Caki2 (cell line): ENCODE data around the gene MAN2C1. TPM values are rescaled to one million over a fixed set of nuclear protein-coding genes. Genes with fewer than 3 reads are reported as not detected.

ENCODE experiments used
- DNase-seq: peaks from one replicate; pipeline ENCODE4 v3.0.0-alpha.2; 2015; ENCODE audit warnings: low read depth
- in situ Hi-C: cut with HindIII; loops from 2 replicates; pipeline ENCODE4 v1.10.0; 2016; ENCODE audit warnings: low sequenced_read_pairs, low pct_unique_long_range_greater_than_20kb, mixed read lengths
- total RNA-seq: library from RNA; depleted of rRNA; stranded (reverse); fragments of >200 nt; shearing (Covaris generic); gene quantifications from 2 replicates; pipeline ENCODE4 v1.2.3, GENCODE V29; 2014; ENCODE audit warnings: low replicate concordance

MAN2C1 gene
- total RNA-seq, 1 experiment from 2014 or later = 66.8 TPM

GRCh38 chr15:75362642-75363249, 5.7 kb downstream of the MAN2C1 start:
- no peak for DNase-seq
- in situ Hi-C loops = no loop called here

DNA sequence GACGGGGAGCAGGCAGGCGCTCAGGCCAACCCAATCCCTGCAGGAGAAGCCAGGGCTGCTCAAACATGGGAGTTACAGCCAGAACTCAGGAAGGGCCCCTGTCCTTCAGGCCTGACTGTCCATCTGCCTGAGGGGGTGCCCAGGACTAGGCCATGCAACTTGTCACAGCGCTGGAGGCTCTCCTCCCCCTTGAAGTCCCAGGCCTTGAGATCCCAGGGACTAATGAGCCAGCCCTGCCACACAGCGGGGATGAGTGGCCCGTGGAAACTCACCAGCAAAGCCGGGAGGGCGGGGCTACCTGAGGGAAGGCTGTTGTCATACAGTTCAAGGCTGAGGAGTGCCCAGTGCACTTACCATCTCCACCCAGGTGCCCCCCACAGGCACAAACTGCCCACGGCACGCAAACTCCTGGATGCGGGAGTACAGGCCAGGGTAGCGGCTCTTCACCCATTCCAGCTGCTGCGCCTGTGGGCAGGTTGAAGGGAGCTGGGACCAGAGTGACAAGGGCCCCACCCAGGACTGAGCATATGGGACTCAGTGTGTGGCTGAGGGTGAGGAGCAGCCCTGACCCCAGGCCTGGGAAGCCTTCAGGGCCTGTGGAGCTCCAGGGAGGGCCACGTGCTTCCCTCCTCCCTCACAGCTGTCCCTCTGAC, 6.3 kb downstream of the MAN2C1 start:
- DNase-seq = no peak
- in situ Hi-C loops = no loop called here

DNA sequence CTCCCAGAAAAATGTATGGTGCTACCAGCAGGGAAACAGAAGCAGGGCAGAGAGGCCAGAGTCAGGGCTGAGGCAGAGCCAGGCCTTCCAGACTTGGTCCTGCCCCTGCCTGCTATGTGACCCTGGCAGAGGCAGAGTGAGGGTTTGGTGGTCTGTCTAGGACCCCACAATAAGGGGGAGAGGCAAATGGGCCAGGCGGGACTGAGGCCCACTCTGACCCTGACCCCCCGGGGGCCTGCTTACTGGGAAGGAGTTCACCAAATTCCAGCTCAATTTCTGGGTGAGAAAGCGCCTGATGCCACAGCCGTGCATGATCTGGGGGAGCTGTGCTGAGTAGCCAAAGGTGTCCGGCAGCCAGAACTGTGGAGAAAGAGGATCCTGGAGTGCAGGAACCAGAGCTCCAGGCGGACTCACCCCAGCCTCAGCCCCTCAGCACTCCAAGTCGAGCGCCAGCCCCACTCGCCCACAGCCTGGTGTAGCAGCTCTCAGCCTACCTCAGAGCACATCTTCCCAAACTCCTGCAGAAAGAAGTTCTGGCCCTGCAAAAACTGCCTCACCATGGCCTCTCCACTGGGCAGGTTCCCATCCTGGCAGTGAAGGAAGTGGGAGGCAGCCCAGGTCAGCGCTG, 6.9 kb downstream of the MAN2C1 start:
- in situ Hi-C loops = no loop called here

DNA sequence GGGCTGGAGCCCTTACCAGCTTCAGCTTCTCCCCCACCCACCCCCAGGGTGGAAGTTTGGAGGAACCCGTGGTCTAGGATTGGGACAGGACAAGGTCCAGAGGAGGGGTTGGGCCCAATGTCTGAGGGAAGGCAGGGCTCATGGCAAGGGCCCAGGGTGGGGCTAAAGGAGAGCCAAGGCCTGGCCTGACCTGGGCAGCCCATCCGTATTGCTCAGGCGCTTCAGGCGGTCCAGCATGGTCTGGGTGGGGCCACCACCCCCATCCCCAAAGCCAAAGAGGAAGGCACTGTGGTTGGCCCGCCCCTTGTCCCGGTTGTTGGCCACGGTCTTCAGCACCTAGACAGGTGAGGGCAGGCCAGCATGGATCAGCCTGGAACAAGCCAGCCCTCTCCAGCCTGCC, 7.6 kb downstream of the MAN2C1 start:
- in situ Hi-C loops = no loop called here
- no peak for DNase-seq

More for the DNA sequence above, 6.9 kb downstream of the MAN2C1 start:
- DNase-seq = no peak

DNA sequence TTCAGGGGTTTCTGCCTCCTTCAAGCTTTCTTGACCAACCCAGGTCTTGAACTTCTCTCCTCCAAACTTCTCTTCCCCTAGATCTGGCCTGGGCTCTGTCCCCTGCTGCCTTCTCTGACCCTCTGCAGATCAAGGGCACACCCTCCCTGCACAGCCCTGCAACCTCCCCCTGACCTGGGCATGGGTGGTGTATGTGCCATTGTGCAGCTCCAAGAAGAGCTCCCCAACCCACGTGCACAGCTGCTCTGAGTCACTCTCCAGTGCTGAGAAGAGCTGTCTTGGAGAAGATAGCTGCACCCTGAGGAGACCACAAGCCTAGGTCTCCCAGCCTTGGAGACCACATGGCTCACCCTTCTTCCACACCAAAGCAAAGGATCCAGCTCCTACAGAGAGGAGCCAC, 8.0 kb downstream of the MAN2C1 start:
- DNase-seq = no peak
- in situ Hi-C loops = no loop called here

GRCh38 chr15:75359537-75360250, 8.7 kb downstream of the MAN2C1 start:
- DNase-seq = no peak
- in situ Hi-C loops = no loop called here

DNA sequence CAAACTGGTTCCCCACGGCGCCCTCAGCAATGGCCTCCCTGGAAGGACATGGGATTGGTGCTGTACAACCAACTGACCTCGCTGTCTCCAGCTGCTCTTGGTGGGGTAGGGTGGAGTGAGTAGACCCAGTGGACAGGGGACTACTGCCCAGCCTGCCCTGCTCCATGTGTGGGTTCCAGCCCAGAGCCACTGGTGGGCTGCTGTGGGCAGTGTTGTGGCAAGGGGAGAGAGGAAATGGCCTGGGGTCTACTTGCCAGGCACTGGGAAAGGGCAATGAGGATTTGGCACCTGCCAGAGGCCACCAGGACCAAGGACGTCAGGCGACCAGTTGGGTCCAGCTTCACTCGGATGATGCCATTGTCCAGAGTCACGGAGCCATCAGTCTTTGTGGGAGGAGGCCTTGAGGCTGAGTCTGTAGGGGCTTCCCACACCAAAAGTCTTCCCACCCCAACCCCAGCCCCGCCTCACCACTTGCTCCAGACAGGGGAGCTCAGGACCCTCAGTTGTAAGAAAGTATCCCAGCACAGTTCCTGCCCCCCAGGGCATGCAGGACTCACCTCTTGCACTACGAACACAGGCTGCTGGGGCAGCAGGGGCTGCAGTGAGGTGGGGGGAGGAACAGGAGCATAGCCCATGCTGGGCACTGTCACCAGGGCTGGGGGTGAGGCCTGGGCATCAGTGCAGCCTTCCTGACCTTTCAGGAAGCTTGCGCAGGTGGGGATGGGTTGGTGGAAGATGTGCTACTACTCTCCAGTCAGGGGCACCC, 9.5 kb downstream of the MAN2C1 start:
- in situ Hi-C loops = no loop called here
- DNase-seq = no peak

GRCh38 chr15:75357976-75358673, 10.3 kb downstream of the MAN2C1 start:
- in situ Hi-C loops = no loop called here
- DNase-seq = no peak

GRCh38 chr15:75356517-75356916, 11.9 kb downstream of the MAN2C1 start:
- in situ Hi-C loops = no loop called here
- DNase-seq = no peak

DNA sequence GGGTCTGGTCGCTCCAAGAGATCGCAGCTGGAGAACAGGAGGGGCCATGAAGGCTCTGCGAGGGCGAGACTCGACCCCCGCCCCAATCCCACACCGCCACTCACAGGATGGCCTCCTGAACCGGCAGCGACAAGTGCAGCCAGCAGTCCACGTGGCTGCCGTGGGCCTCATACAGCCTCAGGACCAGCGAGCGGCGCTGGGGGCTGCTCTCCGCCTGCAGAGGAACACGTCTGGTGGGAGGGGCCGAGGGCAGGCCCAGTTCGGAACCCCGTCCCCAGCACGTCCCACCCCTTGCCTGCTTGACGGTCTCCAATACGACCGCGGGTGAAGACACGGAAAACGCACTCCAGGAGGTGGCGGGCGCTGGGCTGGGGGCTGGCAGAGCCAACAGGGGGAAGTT, 12.4 kb downstream of the MAN2C1 start:
- DNase-seq = no peak
- in situ Hi-C loops = no loop called here

DNA sequence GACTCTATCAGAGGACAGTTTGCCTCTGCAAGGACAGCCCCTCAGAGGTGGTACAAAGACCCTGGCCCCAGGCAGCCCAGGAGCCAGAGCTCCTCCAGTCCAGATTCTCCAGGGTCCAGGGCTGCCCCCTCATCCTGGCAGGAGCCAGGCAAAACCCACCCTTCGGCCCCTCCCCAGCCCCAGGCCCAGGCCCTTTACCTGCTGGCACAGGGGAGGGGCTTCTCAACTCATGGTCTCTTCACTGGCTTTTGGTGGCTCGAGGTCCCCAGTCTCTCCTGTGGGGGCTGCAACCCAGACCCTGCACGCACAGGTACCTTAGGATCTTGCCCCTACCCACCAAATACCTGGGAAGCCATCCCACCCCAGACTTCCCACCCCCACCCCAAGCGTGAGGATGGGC, 13.0 kb downstream of the MAN2C1 start:
- DNase-seq = no peak
- in situ Hi-C loops = no loop called here

DNA sequence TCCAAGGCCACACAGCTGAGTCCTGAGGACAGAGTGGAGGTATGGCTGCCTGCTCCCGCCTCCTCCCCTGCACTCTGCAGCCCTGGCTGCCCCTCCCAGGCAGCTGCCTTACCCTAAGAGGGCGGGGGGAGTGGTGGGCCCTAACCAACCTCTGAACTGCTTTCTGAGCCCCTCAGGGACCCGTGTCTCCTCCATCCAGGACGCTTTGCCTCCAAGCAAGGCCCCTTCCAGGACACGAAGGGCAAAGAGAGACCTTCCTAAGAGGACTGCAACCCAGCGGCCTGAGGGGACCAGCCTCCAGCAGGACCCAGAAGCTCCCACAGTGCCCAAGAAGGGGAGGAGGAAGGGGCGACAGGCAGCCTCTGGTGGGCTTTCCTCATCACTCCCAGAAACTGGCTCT, 14.0 kb downstream of the MAN2C1 start:
- no peak for DNase-seq
- in situ Hi-C loops = no loop called here

DNA sequence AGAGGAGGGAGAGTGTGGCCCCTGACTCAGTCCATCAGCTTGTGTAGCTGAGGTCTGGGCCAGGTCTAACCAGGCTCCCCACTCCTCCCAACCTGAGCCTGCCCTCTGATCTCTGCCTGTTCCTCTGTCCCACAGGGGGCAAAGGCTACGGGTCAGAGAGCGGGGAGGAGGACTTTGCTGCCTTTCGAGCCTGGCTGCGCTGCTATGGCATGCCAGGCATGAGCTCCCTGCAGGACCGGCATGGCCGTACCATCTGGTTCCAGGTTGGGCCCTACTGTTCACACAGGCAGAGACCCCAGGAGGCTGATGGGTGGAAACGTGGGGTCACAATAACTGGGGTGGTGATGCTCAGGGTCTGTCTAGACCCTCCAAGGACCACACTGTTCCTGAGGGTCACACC, 14.8 kb downstream of the MAN2C1 start:
- DNase-seq = no peak
- in situ Hi-C loops = no loop called here

- in situ Hi-C loops = no loop called here
These were observed 16.0 kb downstream of the MAN2C1 start for GRCh38 chr15:75352186-75353080.

GRCh38 chr15:75350601-75351361, 17.6 kb downstream of the MAN2C1 start:
- in situ Hi-C loops = no loop called here
- DNase-seq = no peak

More at GRCh38 chr15:75352186-75353080, 16.0 kb downstream of the MAN2C1 start:
- no peak for DNase-seq

DNA sequence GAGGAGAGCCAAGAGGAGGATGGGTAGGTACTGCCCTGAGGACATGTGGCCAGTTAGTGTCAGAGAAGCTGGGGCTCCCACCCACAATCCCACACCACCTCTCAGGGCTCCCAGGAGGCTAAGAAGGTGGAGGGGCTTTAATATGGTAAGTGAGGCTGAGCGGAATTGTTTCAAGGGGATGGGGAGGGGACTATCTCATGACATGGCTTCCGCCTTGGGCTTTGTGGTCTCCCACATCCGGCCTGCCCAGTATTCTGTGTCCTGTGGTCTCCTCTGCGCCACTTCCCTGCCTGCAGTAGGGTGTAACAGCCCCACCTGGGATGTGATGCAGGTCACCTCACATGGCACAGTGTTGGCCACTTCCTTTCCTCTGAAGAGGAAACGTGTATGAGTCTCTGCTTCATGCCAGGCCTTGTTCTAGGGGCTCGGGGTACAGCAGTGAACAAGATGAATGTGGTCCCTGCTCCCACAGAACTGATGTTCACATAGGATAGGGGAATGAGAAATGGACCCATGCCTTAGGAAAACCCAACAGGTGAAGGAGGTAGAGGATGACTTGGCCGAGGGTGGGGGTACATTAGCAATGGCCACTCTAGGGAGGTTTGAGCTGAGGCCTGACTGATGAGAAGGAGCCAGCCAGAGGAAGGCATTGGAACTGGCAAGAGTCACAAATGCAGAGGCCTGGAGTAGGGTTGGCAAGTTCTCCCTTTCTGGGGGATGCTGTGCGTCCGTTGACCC, 18.4 kb downstream of the MAN2C1 start:
- DNase-seq = no peak

More for the DNA sequence above, 18.4 kb downstream of the MAN2C1 start:
- in situ Hi-C loops = no loop called here
